Hepatocyte (in vitro differentiated cells): ENCODE results near the gene PCLO. TPM values are rescaled to one million over a fixed set of nuclear protein-coding genes. Genes with fewer than 3 reads are reported as not detected.
"Not testable (repeated sequence)": the region's sequence is repeated elsewhere in the genome, so short reads cannot be mapped to it uniquely, and the experiment has no call there.

ENCODE experiments used
- DNase-seq: peaks from one replicate; pipeline ENCODE4 v3.0.0-alpha.2; 2016; ENCODE audit warnings: low spot score
- H2AFZ ChIP-seq: fragments of 200-600 bp; sonication (generic); 2 replicates; pipeline ENCODE4 v1.6.0; 2016; ENCODE audit warnings: antibody characterized with exemption, mild to moderate bottlenecking
- H3K27ac ChIP-seq: fragments of 200-600 bp; sonication (generic); 2 replicates; pipeline ENCODE4 v1.5.1; 2016; ENCODE audit warnings: mild to moderate bottlenecking
- H3K27me3 ChIP-seq: fragments of 200-600 bp; sonication (generic); 2 replicates; pipeline ENCODE4 v1.6.1; 2016
- H3K36me3 ChIP-seq: fragments of 200-600 bp; sonication (generic); replicated peaks from 2 replicates; pipeline ENCODE4 v1.5.1; 2016; ENCODE audit warnings: low read depth; ENCODE audit not compliant: insufficient read depth
- H3K4me1 ChIP-seq: fragments of 200-600 bp; sonication (generic); 2 replicates; pipeline ENCODE4 v1.5.1; 2016; ENCODE audit warnings: mild to moderate bottlenecking, moderate library complexity; ENCODE audit not compliant: insufficient read depth
- H3K4me2 ChIP-seq: fragments of 200-600 bp; sonication (generic); 2 replicates; pipeline ENCODE4 v1.6.0; 2016
- H3K4me3 ChIP-seq: fragments of 200-600 bp; sonication (generic); 2 replicates; pipeline ENCODE4 v1.5.1; 2016; ENCODE audit warnings: mild to moderate bottlenecking
- H3K79me2 ChIP-seq: fragments of 200-600 bp; sonication (generic); 2 replicates; pipeline ENCODE4 v1.6.0; 2017; ENCODE audit warnings: mild to moderate bottlenecking
- H3K9me2 ChIP-seq: fragments of 200-600 bp; sonication (generic); replicated peaks from 2 replicates; pipeline ENCODE4 v1.6.0; 2017; ENCODE audit warnings: mild to moderate bottlenecking; ENCODE audit not compliant: insufficient read depth
- H3K9me3 ChIP-seq: fragments of 200-600 bp; sonication (generic); 2 replicates; pipeline ENCODE4 v1.5.1; 2016; ENCODE audit warnings: low read depth, mild to moderate bottlenecking
- H4K20me1 ChIP-seq: fragments of 200-600 bp; sonication (generic); 2 replicates; pipeline ENCODE4 v1.6.0; 2016; ENCODE audit warnings: mild to moderate bottlenecking; ENCODE audit not compliant: insufficient read depth, poor library complexity, severe bottlenecking
- EZH2 ChIP-seq: fragments of 200-600 bp; sonication (generic); IDR thresholded peaks from 2 replicates; pipeline ENCODE4 v1.6.1; 2016; ENCODE audit warnings: antibody characterized with exemption, mild to moderate bottlenecking, borderline replicate concordance
- EZH2phosphoT487 ChIP-seq: fragments of 200-600 bp; sonication (generic); IDR thresholded peaks from one replicate; pipeline ENCODE4 v1.6.1; 2018; ENCODE audit warnings: antibody characterized with exemption, mild to moderate bottlenecking, low read depth, moderate library complexity; ENCODE audit not compliant: unreplicated experiment, severe bottlenecking
- WGBS: methylation state at CpG from one replicate; pipeline ENCODE4 v1.1.6; 2016; ENCODE audit warnings: low lambda C conversion rate; ENCODE audit errors: missing lambda C conversion rate; 5-methylcytosine and 5-hydroxymethylcytosine counted together
- polyA plus RNA-seq: library from polyadenylated mRNA; unstranded; fragments of >200 nt; fragmentation: Nextera tagmentation; extraction: Ambion mirVana; gene quantifications from 2 replicates; pipeline ENCODE4 v1.2.1, GENCODE V29; 2016
- total RNA-seq: library from RNA; depleted of rRNA; stranded (reverse); fragments of >200 nt; gene quantifications from 2 replicates; pipeline ENCODE4 v1.2.3, GENCODE V29; 2014
- TF ChIP-seq, protein P1 (sequence below): fragments of 200-600 bp; sonication (generic); IDR thresholded peaks from 2 replicates; pipeline ENCODE4 v1.5.1; 2016; ENCODE audit warnings: antibody characterized with exemption, mild to moderate bottlenecking; ENCODE audit not compliant: poor library complexity

Gene PCLO
- total and polyA plus RNA-seq, 2 experiments from 2014 or later, result 1.3 to 8.1 TPM

DNA sequence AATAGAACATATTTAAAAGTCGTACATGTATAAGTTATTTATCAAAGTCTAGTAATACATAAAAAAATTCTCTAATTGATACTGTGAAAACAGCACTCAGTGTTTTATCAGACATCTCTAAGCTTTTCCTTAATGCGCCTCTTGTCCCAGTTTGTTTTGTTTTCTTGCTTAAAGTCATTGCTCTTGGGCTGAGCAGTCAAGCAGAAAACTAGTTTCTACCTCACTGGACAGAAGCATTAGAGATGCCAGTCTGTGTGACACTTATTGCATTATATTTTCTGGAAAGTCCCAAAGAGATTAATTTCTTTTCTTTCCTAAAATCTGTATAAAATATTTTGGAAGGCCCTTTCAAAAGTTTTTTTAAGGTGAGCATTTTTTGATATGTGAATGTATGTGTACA lies 236.2 kb downstream of the PCLO start:
- Histone ChIP-seq H3K27ac (no peak overlapping the region), H3K9me3 (no peaks in the 10 kb centered on the region), H3K79me2 (no peaks in the 10 kb centered on the region), H3K4me2 (no peak overlapping the region), H3K4me3 (no peak overlapping the region), H3K9me2 (no peaks in the 10 kb centered on the region), H4K20me1 (no peaks in the 10 kb centered on the region), H3K4me1 (no peaks in the 10 kb centered on the region), H2AFZ (no peak overlapping the region), H3K27me3 (no peaks in the 10 kb centered on the region), H3K36me3 (no peaks in the 10 kb centered on the region)
- TF ChIP-seq, protein P1, sequence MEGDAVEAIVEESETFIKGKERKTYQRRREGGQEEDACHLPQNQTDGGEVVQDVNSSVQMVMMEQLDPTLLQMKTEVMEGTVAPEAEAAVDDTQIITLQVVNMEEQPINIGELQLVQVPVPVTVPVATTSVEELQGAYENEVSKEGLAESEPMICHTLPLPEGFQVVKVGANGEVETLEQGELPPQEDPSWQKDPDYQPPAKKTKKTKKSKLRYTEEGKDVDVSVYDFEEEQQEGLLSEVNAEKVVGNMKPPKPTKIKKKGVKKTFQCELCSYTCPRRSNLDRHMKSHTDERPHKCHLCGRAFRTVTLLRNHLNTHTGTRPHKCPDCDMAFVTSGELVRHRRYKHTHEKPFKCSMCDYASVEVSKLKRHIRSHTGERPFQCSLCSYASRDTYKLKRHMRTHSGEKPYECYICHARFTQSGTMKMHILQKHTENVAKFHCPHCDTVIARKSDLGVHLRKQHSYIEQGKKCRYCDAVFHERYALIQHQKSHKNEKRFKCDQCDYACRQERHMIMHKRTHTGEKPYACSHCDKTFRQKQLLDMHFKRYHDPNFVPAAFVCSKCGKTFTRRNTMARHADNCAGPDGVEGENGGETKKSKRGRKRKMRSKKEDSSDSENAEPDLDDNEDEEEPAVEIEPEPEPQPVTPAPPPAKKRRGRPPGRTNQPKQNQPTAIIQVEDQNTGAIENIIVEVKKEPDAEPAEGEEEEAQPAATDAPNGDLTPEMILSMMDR, result no peak
- no peak for TF ChIP-seq EZH2phosphoT487
- no peak for TF ChIP-seq EZH2
- DNase-seq, result no peak
- 94% methylated on average over 2 of the region's 2 CpGs for WGBS

DNA sequence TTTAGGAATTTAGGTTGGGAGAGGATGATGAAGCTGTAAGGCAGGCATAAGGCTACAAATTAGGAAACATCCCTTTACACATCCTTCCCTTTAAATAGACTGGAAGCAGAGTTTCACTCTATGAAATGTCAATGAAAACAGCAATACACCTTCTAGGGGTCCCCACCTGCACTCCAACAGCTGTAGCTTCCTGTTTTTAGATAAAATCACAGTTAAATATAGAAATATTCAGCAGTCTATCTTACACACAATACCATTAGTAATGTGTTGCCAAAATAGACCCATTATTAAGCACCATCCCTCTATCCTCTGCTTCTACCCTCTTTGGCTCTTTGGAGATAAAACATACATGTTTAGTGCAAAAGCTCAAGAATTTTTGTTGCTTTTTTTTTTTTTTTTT lies 237.4 kb downstream of the PCLO start:
- no peaks in the 10 kb centered on the region for H3K9me2 ChIP-seq
- no peaks in the 10 kb centered on the region for H3K79me2 ChIP-seq
- no peak overlapping the region for H3K27ac ChIP-seq
- TF ChIP-seq, protein P1, result no peak
- TF ChIP-seq EZH2phosphoT487 (no peak), EZH2 (no peak)
- H2AFZ ChIP-seq, result no peak overlapping the region
- no peaks in the 10 kb centered on the region for H3K4me1 ChIP-seq
- H3K4me2 ChIP-seq, result no peak overlapping the region
- no peaks in the 10 kb centered on the region for H3K27me3 ChIP-seq
- no peaks in the 10 kb centered on the region for H4K20me1 ChIP-seq
- no peaks in the 10 kb centered on the region for H3K36me3 ChIP-seq
- DNase-seq, result no peak
- no peak overlapping the region for H3K4me3 ChIP-seq
- no peaks in the 10 kb centered on the region for H3K9me3 ChIP-seq

DNA sequence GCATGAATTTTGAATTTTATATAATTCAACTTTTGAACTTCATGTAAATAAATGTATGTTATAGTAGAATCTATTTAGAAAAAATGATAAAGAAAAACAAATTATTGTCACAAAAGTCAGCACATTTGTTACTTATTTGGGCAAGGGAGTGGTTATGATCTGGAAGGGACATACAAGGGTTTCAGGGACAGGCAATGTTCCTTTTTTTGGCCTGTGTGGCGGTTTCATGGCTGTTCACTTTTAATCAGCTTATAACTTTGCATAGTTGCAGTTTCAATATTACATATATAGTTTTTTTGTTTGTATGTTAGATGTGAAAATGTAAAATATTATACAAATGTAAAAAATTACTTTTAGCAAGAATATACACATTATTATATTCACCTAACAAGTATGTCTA lies 256.2 kb downstream of the PCLO start:
- Histone ChIP-seq H3K27ac (no peak overlapping the region), H3K9me3 (no peaks in the 10 kb centered on the region), H3K4me1 (no peaks in the 10 kb centered on the region), H3K9me2 (no peaks in the 10 kb centered on the region), H2AFZ (no peak overlapping the region), H3K27me3 (no peaks in the 10 kb centered on the region), H3K36me3 (no peaks in the 10 kb centered on the region), H3K79me2 (no peaks in the 10 kb centered on the region), H3K4me3 (no peak overlapping the region), H4K20me1 (no peaks in the 10 kb centered on the region), H3K4me2 (no peak overlapping the region)
- no peak for TF ChIP-seq EZH2phosphoT487
- TF ChIP-seq, protein P1, result no peak
- TF ChIP-seq EZH2, result no peak
- 97% methylated on average over 1 of the region's 1 CpG for WGBS
- no peak for DNase-seq

DNA sequence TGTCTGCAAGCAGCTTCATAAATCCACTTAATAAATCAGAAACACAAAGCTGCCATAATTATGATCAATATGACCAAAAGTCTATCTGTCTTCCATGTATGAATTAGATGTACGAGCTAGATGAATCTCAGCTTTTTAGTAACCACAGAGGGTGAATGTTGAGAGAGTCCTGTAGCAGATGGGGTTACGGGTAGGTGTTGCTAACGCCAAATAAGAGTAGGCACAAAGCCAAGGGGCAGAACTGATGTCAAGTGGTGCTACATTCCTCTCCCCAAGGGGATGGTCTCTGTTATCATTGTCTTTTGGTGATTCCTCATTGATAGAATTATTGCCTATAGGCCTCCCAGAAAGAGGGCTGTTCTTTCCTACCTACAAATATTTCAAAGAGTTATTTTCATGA lies 257.8 kb downstream of the PCLO start:
- no peaks in the 10 kb centered on the region for H4K20me1 ChIP-seq
- no peaks in the 10 kb centered on the region for H3K27me3 ChIP-seq
- H3K27ac ChIP-seq, result no peak overlapping the region
- DNase-seq, result no peak
- no peaks in the 10 kb centered on the region for H3K4me1 ChIP-seq
- H3K4me2 ChIP-seq, result no peak overlapping the region
- H3K36me3 ChIP-seq, result no peaks in the 10 kb centered on the region
- no peaks in the 10 kb centered on the region for H3K9me3 ChIP-seq
- H3K9me2 ChIP-seq, result no peaks in the 10 kb centered on the region
- no peak overlapping the region for H3K4me3 ChIP-seq
- no peak overlapping the region for H2AFZ ChIP-seq
- H3K79me2 ChIP-seq, result no peaks in the 10 kb centered on the region
- TF ChIP-seq, protein P1, result no peak
- TF ChIP-seq EZH2 (no peak), EZH2phosphoT487 (no peak)
- WGBS, result 89% methylated on average over 3 of the region's 3 CpGs

DNA sequence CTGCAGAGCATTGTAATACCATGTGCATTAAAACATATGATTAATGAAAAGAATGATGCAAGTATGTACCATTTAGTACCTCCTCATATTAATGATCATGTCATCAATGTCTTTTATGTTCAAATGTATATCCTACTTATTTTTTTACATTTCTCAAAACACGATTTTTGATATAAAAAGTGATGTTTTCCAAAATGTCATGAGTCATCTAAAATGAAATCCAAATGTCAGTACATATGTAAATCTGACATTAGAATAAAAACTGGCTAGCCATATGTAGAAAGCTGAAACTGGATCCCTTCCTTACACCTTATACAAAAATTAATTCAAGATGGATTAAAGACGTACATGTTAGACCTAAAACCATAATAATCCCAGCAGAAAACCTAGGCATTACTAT lies 261.6 kb downstream of the PCLO start:
- not testable (repeated sequence) for H3K27ac ChIP-seq, H3K4me1 ChIP-seq, H3K4me2 ChIP-seq, H3K9me3 ChIP-seq, H2AFZ ChIP-seq, DNase-seq, H3K27me3 ChIP-seq, H3K9me2 ChIP-seq, H3K79me2 ChIP-seq, H4K20me1 ChIP-seq, H3K36me3 ChIP-seq, H3K4me3 ChIP-seq
- 78% methylated on average over 2 of the region's 2 CpGs for WGBS
